Nephron (organoid): ENCODE data around the gene GNG11.

Source experiments
- H3K27ac Mint-ChIP-seq, 3 experiments: 2 replicates each; pipeline ENCODE4 v1.8.0; 2020; ENCODE audit warnings: mixed read lengths in 3 of 3, mild to moderate bottlenecking in 2 of 3, moderate library complexity in 1 of 3
- H3K27me3 Mint-ChIP-seq: 2 replicates; pipeline ENCODE4 v1.8.0; 2021; ENCODE audit warnings: low read depth, mild to moderate bottlenecking, moderate library complexity, mixed read lengths
- H3K36me3 Mint-ChIP-seq: 2 replicates; pipeline ENCODE4 v1.8.0; 2020; ENCODE audit warnings: low read depth, mixed read lengths
- H3K4me1 Mint-ChIP-seq: 2 replicates; pipeline ENCODE4 v1.8.0; 2020; ENCODE audit warnings: mixed read lengths
- H3K4me3 Mint-ChIP-seq, 3 experiments: 2 replicates each; pipeline ENCODE4 v1.8.0; 2020; ENCODE audit warnings: mild to moderate bottlenecking in 3 of 3, mixed read lengths in 3 of 3, moderate library complexity in 2 of 3
- H3K9me3 Mint-ChIP-seq: 2 replicates; pipeline ENCODE4 v1.8.0; 2020; ENCODE audit warnings: mixed read lengths
- TF ChIP-seq, protein P1 (sequence below), 3 experiments: fragments of 200-600 bp; sonication (generic); IDR thresholded peaks; one replicate each; pipeline ENCODE4 v1.5.0; 2021; ENCODE audit warnings: antibody characterized with exemption in 3 of 3; ENCODE audit not compliant: unreplicated experiment in 3 of 3

GNG11 gene

DNA sequence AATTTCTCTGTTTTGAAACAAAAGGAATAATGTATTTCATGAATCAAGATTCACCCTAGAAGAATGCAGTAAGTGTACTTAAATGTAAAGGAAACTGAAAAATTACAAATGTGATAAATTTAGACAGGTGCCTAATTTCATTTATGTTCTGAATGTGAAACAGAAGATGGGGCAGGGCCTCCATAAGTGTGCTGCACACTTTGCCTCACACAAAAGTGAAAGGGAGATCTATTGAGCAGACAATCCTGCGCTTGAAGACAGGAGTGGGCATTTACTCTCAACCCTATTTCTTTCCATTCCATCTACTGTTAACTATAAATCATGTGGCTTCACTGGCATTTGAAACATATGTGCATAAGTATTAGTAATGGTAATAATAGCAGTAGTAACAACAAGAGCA is 36.2 kb downstream of the GNG11 start:
- Mint-ChIP-seq H3K36me3 (no peaks in the 10 kb centered on the region), H3K27me3 (no peaks in the 10 kb centered on the region), H3K27ac (no peak overlapping the region), H3K9me3 (no peaks in the 10 kb centered on the region), H3K4me1 (no peaks in the 10 kb centered on the region), H3K4me3 (no peak overlapping the region)
- TF ChIP-seq, protein P1, sequence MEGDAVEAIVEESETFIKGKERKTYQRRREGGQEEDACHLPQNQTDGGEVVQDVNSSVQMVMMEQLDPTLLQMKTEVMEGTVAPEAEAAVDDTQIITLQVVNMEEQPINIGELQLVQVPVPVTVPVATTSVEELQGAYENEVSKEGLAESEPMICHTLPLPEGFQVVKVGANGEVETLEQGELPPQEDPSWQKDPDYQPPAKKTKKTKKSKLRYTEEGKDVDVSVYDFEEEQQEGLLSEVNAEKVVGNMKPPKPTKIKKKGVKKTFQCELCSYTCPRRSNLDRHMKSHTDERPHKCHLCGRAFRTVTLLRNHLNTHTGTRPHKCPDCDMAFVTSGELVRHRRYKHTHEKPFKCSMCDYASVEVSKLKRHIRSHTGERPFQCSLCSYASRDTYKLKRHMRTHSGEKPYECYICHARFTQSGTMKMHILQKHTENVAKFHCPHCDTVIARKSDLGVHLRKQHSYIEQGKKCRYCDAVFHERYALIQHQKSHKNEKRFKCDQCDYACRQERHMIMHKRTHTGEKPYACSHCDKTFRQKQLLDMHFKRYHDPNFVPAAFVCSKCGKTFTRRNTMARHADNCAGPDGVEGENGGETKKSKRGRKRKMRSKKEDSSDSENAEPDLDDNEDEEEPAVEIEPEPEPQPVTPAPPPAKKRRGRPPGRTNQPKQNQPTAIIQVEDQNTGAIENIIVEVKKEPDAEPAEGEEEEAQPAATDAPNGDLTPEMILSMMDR (IDR thresholded peaks at IDR 0.05; ENCODE audit: unreplicated experiment in 3 of 3) = no peak

- Mint-ChIP-seq H3K27ac (no peak overlapping the region), H3K27me3 (no peaks in the 10 kb centered on the region), H3K36me3 (no peaks in the 10 kb centered on the region), H3K4me3 (no peak overlapping the region), H3K4me1 (no peaks in the 10 kb centered on the region), H3K9me3 (no peaks in the 10 kb centered on the region)
- TF ChIP-seq, protein P1 (IDR thresholded peaks at IDR 0.05; ENCODE audit: unreplicated experiment in 3 of 3) = no peak
These were observed 36.7 kb downstream of the GNG11 start for GRCh38 chr7:93958216-93958615.

DNA sequence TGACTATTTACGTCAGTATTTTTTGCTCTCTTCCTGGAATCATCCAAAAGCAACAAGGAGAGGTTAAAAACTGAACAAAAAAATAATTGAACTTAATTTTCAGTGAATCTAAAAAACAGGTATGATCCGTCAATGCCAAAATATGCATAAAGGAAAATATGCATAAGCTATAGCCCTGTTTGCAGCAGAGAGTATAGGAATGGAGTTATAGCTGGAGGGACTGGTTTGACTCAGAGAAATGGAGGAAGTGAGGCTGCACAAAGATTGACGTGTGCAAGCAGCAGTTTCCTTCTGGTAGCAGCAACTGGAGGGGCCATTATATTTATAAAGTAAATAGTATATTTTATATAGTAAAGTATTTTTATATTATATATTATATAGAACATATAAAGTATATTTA is 37.1 kb downstream of the GNG11 start:
- H3K27me3 Mint-ChIP-seq = no peaks in the 10 kb centered on the region

DNA sequence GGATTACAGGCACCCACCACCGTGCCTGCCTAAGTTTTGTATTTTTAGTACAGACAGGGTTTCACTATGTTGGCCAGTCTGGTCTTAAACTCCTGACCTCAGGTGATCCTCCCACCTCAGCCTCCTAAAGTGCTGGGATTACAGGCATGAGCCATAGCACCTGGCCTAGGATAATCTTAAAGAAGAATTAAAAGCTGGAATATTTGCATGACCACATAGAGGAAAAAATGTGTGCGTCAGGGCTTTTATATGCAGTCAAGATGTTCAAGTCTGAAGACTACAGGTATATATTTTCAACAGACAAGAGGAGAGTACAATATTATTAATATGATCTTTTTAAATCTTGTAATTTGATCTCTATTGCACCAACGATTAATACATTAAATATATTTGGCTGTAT is 39.5 kb downstream of the GNG11 start:
- H3K4me3 Mint-ChIP-seq = no peak overlapping the region
- no peaks in the 10 kb centered on the region for H3K9me3 Mint-ChIP-seq
- H3K27me3 Mint-ChIP-seq = no peaks in the 10 kb centered on the region
- H3K27ac Mint-ChIP-seq = no peak overlapping the region
- TF ChIP-seq, protein P1 (IDR thresholded peaks at IDR 0.05; ENCODE audit: unreplicated experiment in 3 of 3) = no peak
- no peaks in the 10 kb centered on the region for H3K36me3 Mint-ChIP-seq
- H3K4me1 Mint-ChIP-seq = no peaks in the 10 kb centered on the region

More for the DNA sequence above, 37.1 kb downstream of the GNG11 start:
- H3K36me3 Mint-ChIP-seq = no peaks in the 10 kb centered on the region
- no peaks in the 10 kb centered on the region for H3K4me1 Mint-ChIP-seq
- TF ChIP-seq, protein P1 (IDR thresholded peaks at IDR 0.05; ENCODE audit: unreplicated experiment in 3 of 3) = no peak
- no peak overlapping the region for H3K4me3 Mint-ChIP-seq
- no peaks in the 10 kb centered on the region for H3K9me3 Mint-ChIP-seq
- H3K27ac Mint-ChIP-seq = no peak overlapping the region

DNA sequence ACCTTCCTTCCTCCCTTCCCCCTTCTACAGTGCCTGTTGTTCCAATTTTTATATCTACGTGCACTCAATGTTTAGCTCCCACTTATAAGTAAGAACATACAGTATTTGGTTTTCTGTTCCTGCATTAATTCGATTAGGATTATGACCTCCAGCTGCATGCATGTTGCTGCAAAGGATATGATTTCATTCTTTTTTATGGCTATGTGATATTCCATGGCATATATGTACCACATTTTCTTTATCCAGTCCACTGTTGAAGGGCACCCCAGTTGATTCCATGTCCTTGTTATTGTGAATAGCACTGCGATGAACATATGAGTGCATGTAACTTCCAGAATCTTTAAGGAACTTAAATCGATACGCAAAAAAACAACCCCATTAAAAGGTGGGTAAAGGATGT is 42.7 kb downstream of the GNG11 start:
- Mint-ChIP-seq H3K9me3 (no peaks in the 10 kb centered on the region), H3K27ac (no peak overlapping the region), H3K36me3 (no peaks in the 10 kb centered on the region), H3K27me3 (no peaks in the 10 kb centered on the region), H3K4me1 (no peaks in the 10 kb centered on the region), H3K4me3 (no peak overlapping the region)
- TF ChIP-seq, protein P1 (IDR thresholded peaks at IDR 0.05; ENCODE audit: unreplicated experiment in 3 of 3) = no peak

- H3K4me3 Mint-ChIP-seq = no peak overlapping the region
- H3K9me3 Mint-ChIP-seq = no peaks in the 10 kb centered on the region
- no peak overlapping the region for H3K27ac Mint-ChIP-seq
- TF ChIP-seq, protein P1 (IDR thresholded peaks at IDR 0.05; ENCODE audit: unreplicated experiment in 3 of 3) = no peak
- H3K4me1 Mint-ChIP-seq = no peaks in the 10 kb centered on the region
- H3K27me3 Mint-ChIP-seq = no peaks in the 10 kb centered on the region
- H3K36me3 Mint-ChIP-seq = no peaks in the 10 kb centered on the region
These were observed 43.3 kb downstream of the GNG11 start for GRCh38 chr7:93964813-93965212.
